Measurements from ENCODE around the gene MCTP1.

The MCTP1 gene

GRCh38 chr5:94707359-94707758, 577.5 kb downstream of the MCTP1 start:
- no peak for DNase-seq

GRCh38 chr5:94705427-94705826, 579.5 kb downstream of the MCTP1 start:
- no peak for DNase-seq

- DNase-seq = no peak
Observed at GRCh38 chr5:94702729-94703128, 582.2 kb downstream of the MCTP1 start.

DNA sequence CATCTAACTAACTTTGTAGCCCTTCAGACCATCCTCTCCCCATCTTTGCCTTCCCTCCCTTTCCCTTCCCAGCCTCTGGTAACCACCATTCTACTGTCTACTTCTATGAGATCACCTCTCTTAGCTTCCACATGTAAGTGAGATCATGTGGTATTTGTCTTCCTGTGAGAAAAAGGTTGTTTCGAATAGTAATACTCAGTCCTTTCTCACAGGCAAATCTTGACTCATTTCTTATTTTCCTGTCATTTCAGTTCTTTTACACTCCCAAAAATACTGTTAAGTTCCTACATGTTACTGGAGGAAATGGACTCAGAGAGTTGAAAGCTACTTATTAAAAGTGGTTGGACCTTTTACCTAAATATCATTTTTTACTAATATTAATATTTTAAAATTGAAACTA, 584.3 kb downstream of the MCTP1 start:
- no peak for DNase-seq

- DNase-seq = no peak
Observed at GRCh38 chr5:94699562-94699961, 585.3 kb downstream of the MCTP1 start.

DNA sequence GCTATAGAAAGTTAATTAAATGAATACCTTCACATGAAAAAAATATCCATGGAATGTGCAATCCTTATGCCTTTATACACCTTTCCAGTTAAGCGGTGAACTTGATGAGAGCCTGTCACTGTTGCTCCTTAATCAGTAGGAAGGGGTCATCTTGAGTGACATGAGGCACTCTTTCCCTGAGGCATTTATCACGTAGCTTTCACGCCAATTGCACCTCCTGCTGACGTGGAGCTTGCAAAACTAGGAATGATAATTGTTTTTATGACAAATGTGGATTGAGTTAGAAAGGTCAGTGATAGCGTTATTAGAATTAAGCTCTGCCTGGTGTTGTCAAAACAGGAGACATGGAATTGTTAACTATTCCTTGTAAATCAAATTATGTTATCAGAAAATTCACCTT, 586.7 kb downstream of the MCTP1 start:
- no peak for DNase-seq

DNA sequence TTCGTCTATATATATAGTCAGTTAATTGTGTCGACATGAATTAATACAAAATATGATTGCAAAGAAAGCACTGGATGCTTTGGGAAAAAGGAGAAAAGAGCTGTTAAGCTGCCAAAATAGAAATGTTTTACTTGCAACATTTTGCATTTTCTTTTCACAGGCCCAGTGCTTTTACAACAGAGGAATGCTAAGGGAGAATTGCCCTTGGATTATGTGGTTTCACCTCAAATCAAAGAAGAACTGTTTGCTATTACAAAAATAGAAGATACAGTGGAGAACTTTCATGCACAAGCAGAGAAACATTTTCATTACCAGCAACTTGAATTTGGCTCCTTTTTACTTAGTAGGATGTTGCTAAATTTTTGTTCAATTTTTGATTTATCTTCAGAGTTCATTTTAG, 590.2 kb downstream of the MCTP1 start:
- DNase-seq = no peak

- DNase-seq = no peak
Observed at GRCh38 chr5:94693845-94694370, 591.0 kb downstream of the MCTP1 start.

DNA sequence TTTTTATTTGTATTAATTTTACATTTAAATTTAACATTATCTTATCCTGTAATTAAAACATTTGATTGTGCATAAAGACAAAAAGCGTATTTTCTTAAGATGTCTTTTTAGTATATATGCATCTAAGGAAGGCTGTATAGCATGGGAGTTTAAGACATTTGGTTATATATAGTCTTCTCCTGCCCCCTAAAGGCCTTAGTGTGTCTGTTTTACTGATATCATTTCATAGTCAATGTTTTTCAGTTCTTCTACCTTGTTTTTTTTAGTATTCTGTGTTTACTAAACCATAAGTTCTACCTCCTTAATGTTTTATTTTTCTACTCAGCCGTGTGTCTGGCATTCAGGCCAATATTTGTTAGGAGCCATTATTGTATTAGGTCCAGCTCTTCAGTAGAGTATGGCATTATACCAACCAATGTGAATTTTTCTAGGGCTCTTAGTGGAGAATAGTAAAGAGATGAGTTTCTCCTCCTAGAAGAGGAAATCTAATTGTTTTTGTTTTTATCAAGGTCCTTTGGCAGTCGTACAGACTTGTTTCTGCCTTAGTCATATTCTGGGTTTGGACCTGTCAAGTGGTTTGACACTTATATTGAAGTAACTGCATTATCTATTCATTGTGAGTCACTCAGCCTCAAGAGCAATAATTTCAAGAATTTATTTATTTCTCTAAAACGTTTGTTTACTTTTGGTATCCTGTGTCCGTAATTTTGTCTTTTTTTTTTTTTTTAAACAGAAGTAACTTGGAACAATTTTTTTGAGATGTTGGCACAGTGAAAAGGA, 591.7 kb downstream of the MCTP1 start:
- DNase-seq = no peak

DNA sequence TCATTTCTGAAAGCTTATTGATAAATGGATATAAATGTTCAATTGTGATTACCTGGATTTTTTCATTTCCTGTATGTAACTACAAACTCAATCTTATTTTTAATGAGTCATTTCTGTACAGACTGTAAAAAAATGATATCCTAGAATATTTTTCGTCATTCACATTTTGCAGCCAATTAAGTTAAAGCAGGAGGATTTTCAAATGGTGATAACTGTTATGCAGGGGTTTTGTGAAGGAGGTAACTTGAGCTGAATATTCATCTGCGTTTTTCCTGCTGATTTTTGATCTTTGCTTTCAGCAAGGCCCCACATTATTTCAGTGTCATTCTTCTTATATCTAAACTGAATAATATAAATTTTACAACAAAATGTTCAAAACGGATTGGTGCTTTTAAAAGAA, 592.3 kb downstream of the MCTP1 start:
- DNase-seq = no peak

DNA sequence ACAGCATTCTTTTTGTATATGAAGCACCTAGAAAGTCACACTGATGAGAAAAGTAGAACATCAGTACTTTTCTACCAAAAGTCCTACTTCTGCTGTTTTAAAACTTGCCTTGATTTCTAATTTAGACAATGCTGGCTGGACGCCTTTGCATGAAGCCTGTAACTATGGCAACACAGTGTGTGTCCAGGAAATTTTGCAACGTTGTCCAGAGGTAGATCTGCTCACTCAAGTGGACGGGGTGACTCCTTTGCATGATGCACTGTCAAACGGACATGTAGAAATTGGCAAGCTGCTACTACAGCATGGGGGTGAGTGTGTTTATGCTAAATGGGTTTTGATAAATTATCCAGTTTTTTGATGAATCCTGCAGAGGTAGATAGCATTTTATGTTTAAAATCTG, 592.9 kb downstream of the MCTP1 start:
- peak in 16 of 56 donors; percentile 3 to 49 (median 12) for DNase-seq

- DNase-seq = no peak
Observed at GRCh38 chr5:94691291-94691690, 593.6 kb downstream of the MCTP1 start.

- no peak for DNase-seq
Observed at GRCh38 chr5:94690778-94691177, 594.1 kb downstream of the MCTP1 start.

DNA sequence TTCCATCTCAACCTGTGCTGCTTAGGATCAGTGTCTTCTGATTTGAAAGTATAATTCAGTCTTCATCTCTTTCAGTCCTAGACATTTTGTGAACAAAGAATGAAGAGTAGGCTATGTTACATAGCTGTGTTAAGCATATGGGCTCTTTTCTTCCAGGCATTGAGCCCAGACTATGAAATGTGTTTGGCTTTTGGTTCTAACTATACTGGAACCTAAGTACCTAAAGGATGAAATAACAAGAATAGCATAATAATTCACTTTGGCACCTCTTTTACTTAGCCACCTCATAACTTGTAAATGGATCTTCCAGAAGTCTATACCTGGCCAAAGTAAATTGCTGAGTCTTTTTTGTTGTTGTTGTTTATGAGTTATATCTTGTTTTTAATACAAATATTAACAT, 595.0 kb downstream of the MCTP1 start:
- DNase-seq = no peak

- DNase-seq = no peak
Observed at GRCh38 chr5:94682814-94683520, 601.9 kb downstream of the MCTP1 start.

GRCh38 chr5:94675965-94676618, 608.8 kb downstream of the MCTP1 start:
- no peak for DNase-seq

DNA sequence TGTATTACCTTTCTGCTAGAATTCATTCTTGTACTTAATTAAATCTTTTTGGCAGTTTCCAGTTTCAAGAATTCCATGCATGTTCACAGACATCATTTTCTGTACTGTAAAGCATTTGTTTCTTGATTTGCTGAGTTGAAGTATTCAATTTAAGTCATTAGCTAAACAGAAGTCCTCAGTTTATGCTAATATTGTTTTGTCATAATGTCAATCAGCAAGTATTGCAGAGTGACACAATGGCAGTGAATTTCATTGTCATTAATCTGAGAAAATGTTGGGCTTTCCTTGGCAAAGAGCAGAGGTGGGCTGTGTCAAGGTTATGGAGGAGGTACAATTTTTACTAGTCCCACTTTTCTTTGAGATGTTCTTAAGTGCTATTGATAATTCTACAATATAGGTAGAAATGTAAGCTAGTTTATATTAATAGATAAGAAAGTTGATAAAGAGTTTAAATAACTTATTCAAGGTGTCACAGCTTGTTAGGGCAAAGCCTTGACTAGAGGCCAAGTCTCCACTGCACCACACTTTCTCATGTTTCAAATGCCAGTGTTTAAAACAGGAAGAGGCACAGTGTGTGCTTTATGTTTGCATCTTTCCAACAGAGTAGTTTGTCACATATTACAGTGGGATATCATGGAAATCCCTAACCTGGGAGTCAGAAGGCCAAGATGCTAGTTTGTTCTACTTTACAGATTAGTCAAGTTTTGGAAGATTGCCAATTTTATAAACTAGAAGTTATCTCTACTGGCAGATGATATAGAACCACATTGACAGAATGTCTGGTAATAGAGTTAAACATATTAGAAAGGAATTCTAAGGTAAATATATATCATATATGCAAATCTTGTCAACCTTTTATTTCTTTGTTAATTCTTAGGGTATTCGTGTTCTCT, 610.2 kb downstream of the MCTP1 start:
- DNase-seq = no peak

DNA sequence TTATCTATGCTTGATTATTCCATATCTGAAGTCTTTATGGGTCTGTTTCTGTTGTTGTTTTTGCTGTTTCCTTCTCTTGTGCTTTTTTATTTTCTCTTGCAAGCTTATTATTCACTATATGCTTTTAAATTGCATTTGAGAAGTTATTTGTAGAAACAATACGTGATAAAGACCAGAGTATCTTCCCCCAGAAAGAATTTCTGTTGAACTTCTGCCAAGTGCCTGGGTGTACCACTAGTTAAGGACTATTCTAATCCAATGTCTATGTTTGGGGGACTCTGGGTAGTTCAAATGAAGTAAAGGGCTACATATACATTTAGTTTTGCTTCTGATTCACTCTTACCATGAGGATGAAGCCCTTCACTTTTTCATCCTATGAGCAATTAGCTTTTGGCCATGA, 612.1 kb downstream of the MCTP1 start:
- no peak for DNase-seq

GRCh38 chr5:94670726-94671125, 614.2 kb downstream of the MCTP1 start:
- DNase-seq = no peak

- DNase-seq = no peak
Observed at GRCh38 chr5:94667937-94668336, 617.0 kb downstream of the MCTP1 start.

GRCh38 chr5:94661086-94661485, 623.8 kb downstream of the MCTP1 start:
- peak in 8 of 56 donors; percentile 0 to 26 (median 7) for DNase-seq

All from amygdala (tissue), 56 donors.